Smooth muscle cell of the brain vasculature (primary cell): ENCODE measurements around the gene PTPN20.
"Not testable (repeated sequence)": the region's sequence is repeated elsewhere in the genome, so short reads cannot be mapped to it uniquely, and the experiment has no call there.

Experiments used
- DNase-seq: peaks from one replicate; pipeline ENCODE4 v3.0.0-alpha.2; 2012; ENCODE audit warnings: low read depth, low spot score

PTPN20 gene, protein sequence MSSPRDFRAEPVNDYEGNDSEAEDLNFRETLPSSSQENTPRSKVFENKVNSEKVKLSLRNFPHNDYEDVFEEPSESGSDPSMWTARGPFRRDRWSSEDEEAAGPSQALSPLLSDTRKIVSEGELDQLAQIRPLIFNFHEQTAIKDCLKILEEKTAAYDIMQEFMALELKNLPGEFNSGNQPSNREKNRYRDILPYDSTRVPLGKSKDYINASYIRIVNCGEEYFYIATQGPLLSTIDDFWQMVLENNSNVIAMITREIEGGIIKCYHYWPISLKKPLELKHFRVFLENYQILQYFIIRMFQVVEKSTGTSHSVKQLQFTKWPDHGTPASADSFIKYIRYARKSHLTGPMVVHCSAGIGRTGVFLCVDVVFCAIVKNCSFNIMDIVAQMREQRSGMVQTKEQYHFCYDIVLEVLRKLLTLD

DNA sequence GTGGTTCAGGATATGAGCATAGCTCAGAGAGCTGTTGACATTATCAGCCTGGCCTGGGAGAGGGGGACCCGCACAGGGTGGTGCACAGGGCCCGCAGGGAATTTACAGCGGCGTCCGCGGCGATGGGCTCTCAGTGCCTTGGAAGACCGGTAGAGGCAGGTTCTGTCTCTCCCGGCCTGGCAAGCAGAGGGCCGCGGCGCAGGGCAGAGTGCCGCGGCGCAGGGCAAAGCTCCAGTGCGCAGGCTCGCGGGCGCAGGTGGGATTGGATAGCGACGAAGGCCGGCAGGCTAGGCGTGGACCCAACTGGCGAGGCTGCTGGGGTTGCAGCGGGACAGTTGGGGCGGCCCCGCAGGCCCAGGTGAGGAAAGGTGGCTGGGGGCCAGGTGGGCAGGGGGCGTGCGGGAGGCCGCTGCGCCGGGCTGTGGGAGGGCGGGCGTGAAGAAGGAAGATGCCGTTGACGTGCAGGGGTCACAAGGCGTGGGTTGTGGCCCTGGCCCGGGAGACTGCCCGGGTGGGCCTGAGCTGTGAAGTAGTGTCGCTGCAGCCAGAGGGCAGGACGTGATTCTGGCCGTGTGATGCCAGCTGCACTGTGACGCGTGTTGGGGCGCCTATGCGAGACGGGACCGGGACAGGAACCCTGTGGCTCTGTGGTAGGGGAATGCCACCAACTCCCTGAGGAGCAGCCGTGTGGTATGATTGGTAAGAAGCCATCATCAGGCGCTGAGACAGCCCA, at the start of gene PTPN20:
Gene PTPN20, plus strand, starts transcription at position 285 of the 733 bp plus-strand sequence. CDS start 21,072 bp downstream, outside the sequence.
- not testable (repeated sequence) for DNase-seq

DNA sequence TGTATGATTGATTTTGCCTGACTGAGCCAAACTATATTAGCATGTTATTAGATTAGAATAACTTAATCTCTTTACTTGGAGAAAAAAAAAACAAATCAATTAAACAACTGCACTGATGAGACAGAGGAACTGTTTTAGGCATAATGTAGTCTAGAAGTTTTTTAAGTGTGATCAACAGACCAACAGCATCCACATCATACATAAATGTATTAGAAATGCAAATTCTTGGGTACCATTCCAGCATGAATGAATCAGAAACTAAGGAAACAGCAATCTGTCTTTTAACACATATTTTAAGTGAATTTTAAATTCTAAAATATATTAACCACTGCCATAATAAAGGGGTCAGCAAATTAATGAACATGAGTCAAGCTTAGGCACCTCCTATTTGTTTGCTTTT, 41.5 kb upstream of the PTPN20 start:
- not testable (repeated sequence) for DNase-seq

DNA sequence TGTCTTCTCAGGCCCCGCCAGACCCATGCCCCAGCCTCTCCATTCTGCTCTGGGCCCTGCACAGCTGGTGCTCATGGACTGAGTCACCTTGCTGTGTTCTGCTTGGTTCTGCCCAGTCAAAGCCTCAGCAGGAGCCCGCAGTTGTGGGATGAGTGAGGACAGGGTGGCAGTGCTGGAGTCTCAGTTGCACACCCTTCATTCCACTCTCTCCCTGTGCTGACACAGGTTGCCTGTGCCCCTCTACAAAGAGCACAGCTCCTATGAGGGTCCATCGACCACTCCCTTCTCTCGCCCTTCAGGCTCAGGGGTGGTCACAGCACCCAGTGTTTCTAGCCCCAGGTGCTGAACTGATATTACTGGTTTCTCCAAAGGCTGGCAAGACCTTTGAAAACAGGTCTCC, 39.6 kb upstream of the PTPN20 start:
- DNase-seq, result not testable (repeated sequence)

DNA sequence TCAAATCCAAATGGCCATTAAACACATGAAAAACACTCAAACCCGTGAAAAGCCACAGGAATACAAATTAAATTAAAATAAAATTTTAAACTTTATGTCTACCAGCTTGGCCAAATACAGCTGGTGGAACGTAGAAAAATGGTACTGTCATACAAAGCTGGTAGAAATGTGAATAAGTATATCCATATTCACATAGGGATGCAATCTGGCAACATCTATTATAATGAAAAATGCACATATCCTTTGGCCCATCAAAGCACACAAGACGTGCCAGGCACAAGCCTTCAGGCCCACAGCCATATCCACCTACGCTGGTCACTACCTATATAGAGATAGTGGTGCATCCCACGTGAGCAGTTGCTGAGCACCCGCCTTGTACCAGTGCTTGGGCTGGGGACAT, 35.9 kb upstream of the PTPN20 start:
- not testable (repeated sequence) for DNase-seq

DNA sequence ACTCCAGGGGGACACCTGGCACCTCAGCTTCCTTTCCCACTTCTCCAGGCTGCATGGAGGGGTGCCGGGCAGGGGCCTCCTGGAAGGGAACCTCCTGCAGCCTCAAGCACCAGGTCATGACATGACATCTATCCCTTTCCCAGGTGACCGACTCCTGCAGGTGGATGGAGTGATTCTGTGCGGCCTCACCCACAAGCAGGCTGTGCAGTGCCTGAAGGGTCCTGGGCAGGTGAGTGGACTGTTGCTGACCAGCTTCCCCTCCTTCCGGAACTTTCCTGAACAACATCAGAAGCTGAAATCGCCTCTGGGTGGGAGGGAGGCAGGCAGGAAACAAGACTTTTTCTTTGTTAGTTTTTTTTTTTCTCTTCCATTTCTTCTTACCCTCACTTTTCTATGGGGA, 34.5 kb upstream of the PTPN20 start:
- DNase-seq, result not testable (repeated sequence)

DNA sequence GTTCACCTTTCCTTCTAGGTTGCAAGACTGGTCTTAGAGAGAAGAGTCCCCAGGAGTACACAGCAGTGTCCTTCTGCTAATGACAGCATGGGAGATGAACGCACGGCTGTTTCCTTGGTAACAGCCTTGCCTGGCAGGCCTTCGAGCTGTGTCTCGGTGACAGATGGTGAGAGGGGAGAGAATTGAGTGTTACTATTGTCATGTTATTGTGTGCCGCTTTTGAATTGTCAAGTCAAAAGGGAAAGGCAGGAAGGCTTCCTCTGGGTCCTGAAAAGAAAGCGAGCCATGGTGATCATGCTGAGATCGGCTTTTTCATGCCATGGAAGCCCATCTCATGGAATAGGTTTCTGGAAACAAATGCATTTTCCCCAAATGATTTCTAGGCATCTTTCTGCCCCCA, 32.5 kb upstream of the PTPN20 start:
- not testable (repeated sequence) for DNase-seq

DNA sequence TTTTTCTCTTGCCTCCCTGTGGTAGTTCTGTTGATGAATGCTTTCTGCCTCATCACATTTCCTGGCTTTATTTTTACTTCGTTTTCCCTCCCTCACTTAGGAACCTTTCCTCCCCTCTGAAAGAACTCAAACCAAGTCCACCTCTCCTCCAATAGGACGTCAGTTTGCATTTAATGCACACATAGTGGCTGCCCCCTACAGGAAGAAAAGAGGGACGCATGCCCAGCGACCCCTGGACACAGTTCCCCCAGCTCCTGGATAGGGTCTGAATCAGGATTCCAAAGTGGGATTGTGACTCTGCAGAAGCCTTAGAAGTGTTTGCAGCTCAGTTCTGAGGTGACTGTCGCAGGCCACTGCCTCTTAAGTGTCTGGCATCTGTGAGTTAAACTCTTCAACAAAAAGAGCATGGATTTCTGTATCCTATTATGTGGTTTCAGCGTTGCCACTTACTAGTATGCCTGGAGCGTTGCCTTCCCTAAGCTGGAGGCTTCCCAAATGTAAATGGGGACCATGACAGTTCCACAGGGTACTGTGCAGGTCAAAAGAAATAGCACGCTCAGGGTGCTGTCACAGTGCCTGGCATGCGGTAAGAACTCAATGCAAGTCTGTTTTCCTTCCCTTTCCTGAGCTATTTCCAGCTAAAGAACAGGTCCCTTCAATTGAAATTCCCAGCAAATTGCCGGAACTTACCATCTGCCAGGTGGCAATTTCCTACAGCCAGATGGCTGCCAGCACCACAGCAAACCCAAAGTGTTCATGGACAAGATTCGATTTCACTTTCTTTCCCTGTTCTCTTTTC, 20.2 kb upstream of the PTPN20 start:
- not testable (repeated sequence) for DNase-seq

DNA sequence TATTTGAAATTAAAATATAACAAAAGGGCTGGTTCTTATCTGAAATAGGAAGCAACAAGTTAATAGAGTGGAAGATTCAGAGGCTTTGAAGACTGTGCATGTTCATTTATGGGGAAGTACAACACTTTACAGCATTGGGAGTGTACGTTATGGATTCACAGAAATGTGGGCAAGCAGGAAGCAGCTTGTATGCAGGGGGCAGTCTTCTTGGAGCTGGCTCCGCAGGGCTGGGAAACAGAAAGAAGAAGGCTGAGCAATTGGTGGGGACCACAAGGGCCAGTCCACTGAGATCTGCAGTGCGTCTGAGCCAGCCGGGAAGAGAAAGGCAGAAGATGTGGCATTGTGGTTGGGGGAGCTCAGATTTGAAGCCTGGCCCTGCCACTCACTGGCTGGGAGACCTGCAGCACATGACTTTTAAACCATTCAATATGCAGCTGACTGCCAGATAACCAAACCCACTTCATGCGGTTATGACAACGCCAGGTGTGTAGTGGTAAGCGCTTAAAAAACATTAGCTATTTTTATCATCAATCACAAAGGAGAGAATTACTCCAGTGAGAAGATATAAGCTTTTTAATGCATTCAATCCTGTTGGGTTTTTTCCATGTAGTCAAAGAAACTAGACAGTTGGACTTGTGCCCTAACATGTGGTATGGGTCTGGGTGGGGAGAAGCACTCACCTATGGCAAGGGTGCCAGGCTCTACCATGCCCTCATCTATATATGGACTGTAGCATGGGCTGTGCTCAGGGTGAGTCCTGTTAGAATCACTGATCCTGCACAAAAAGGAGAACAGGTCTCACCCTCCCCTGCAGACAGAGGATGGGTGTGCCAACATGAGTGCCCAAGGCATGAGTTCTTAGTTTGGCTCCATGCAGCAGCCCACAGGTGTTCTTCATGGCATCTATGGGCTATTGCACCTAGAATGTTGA, 14.2 kb upstream of the PTPN20 start:
- DNase-seq, result not testable (repeated sequence)

DNA sequence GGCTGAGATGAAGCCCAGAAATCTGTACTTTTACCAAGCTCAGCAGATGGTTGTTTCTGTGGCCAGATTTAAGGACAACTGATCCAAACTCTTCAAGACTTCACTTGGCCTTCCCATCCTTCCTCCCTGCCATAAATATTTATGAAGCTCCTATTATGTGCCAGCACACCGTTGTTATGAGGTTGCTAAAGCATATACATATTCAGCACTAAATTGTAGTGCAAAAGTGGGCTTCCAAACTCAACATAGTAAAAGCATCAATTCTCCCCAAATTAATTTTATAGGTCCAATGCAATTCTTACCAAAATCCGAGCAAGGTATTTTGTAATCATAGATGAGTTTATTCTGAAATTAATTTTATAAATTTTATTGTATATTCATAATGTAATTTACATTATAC, 10.0 kb upstream of the PTPN20 start:
- DNase-seq, result not testable (repeated sequence)

DNA sequence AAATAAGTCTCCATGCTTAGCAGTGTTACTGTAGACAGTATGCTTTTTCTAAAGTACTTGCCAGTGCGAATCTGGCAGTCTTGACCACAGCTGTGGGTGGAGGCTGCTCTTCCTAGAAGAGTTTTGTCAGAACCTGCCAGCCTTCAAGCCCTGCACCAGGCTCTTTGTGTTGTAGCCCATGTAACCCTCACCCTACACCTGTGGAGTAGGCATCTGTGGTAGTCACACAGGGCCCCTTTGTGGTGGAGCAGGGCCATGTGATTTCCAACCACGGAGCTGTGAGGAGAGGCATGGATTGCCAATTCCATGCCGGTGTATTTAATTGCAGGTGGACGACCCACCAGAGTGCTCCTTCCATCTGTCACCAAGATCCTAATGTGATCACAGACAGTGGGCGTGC, 7.4 kb upstream of the PTPN20 start:
- not testable (repeated sequence) for DNase-seq

DNA sequence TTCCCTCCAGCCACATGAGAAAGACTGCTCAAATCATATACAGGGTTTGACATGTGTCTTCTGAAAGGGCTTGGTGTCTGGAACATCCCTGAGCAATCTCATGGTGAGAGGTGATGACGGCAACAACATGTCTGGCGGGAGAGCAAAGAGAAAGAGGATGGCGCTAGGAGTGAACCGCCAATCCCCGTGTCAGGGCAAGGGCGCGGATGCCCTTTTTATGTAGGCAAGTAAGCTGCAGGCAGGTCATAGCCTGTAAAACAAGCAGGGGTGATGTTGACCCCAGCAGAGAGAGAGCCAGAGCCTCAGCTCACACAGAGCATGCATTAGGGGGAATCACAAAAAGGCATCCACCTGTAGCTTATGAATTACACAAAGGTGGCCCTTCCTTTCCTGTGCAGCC, 4.9 kb upstream of the PTPN20 start:
- not testable (repeated sequence) for DNase-seq

DNA sequence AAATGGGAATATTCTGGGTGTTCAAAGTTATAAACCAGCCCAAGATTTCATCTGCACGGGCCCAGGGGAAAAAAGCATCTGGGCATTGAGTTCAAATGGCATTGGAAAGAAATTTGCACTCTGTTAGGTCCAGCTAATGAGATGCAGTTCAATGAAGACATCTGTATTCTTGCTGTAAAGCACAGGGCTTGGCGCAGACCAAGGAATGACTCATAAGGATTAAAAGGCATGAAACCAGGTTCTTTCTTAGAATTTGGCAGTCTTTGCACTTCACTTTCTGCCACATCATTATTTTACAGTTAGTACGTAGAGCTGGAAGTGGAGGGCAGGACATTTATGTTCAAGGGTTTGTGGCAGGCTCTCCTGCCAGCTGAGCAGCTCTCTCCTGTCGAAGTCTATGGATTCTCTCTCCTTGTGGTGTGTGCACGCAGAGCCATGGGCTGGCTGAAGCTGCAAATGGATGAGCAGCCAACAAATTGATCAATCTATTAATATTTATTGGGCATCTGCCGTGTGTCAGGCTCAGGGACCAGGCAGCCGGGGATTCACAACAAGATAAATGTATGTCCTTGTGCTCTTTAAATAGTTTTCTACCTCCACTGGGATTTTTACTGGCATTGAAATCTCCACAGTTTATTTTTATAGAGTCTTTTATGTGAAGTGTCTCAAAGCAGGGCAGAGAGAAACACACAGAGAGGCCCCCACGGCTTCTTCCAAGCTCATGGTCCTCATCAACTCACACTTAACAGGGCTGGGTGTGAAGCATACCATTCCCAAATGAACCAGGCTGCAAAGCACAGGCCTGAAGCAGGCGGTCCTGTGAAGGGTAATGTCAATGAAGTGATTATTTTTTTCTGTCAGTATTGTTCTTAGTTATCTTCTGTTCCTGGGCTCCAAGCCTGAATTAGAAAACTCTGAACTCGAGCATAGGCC, 3.8 kb upstream of the PTPN20 start:
- not testable (repeated sequence) for DNase-seq

DNA sequence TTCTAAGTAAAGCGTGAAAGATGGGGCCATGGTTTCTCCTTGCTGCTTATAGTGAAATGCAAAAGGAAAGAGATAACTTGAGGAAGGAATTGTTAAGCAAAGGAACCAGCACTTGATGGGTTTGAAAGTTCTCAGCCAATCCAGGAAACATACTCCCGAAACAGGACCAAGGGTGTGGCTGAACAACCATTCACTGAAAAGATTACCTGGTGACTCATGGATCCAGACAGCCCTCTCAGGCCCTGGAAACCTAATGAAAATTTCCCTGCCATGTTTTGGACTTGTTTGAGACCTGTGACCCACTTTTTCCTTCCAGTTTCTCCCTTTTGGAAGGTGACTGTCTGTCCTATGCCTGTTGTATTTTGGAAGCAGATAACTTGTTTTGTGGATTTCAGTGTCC, 11.3 kb downstream of the PTPN20 start:
- not testable (repeated sequence) for DNase-seq

DNA sequence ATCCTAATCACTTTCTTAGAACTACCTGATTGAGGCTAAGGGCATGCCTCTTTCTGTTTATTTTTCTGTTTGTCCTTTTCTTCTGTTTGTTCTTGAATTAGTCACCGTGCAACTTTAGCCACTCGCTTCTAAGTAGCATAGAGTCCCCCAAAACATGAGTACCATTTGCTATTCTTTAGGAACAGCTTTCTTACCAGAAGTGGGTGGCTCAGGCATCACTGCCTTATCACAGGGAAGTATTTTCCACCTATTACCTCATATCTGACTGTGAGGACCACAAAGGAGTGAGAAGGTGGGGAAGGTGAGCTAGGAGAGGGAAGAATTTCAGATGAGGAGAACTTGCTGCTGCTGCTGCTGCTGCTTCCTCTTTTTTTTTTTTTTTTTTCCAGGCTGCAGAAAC, 13.9 kb downstream of the PTPN20 start:
- not testable (repeated sequence) for DNase-seq

DNA sequence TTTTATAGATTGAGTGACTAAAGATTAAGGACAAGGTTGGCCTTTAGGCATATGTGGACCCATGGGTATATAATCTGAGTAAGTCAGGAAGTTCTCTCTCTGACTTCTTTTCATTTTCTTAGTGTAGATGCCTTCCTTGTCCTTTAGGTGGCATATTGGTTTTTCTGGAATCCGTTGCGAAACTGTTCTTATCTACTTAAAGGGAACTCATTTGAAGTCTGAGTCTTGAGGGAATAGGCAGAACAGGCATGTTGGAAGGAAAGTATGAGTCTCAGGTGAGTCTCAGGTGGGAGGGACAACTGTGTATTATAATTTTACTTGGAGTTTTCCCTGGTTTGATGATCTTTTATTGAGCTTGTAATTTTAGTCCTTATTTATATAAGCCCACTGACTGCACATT, 14.6 kb downstream of the PTPN20 start:
- not testable (repeated sequence) for DNase-seq

DNA sequence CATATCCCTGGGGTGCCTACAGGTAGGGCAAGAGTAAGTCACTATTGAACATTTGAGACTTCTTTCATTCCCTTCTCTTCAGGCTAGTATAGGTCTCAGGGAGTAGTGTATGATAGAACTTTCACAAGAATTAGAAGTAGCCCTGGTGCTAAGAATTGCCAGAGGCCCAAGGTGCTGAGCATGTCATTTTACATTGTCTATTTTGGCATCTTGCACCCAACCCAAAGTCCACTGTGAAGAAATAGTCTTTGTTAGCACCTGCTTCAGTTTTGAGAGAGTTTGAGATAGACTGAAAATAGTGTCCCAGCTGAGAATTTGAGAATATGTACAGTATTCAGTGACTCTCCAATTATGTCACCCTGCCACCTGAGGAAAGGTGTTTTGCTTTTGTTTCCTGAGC, 17.6 kb downstream of the PTPN20 start:
- DNase-seq, result not testable (repeated sequence)

DNA sequence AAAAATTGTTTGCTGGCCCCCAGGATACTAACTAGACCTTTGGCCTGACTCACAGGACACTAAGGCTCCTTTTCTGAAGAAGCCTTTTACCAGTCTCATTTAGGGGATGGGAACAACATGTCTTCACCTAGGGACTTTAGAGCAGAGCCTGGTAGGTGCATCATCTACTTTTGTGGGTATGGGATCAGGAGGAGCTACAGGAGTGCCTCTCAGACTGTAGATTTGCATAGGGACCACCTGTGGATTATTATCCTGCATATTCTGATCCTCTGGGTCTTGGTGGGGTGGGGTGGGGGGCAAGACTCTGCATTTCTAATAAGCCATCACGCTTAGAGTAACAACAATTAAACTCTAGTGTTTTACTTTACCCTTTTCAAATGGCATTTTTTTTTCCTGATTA, 21.2 kb downstream of the PTPN20 start:
- not testable (repeated sequence) for DNase-seq

DNA sequence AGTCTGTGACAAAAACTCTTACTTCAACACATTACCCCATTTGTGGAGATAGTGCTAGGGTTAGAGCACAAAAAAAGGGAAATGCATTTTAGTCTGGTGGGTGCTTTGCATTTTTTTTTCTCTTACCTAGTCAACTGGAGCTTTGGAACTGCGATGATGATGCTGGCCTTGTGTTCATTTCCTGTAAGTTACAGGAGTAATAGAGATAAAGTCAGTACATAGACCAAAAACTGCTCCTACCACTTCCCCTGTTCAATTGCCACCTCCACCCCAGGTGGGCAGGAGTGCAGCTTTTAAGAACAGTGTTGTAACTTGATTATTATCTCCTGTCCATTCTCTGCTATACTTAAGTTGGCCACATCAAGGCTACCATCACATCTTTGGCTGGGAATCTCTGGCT, 29.9 kb downstream of the PTPN20 start:
- not testable (repeated sequence) for DNase-seq

DNA sequence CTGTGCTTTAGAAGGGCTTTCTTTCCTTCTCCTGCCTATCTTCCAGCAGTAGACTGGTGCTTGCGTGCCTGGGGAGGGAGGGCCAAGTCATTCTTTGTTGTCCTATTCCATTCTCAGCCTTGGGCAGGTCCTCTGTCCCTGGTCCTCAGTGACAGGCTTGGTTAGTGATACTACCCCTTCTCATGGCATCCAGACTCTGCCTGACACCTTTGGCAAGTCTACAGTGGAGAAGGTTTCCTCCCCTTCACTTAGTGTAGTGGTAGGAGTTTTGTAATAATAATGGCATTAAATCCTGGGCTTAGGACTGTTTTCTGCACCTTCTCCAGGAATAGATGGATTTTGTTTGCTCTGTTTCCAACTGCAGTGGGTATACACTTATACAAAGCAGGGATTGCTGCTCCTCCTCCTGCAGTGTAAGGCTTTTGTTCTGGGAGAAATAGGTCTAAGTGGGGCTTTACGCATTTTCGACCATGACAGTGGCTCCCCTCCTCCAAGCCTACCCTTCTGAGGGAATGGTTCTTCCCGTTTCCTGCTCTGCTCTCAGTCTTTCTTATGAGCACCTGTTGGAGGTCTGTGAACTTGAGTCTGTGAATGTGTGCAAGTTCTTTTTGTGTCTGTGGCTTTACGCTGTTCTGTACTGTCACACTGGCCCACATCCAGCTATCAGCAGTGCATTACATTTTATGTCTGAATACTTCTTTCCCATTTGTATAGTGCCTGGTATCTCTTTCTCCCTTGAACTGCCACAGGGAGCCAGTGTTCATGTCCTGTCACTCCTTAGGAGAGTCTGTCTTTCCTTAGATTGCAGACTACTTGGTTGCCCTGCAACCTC, 37.7 kb downstream of the PTPN20 start:
- DNase-seq, result not testable (repeated sequence)
